NOMO-1 (cell line): Measurements from ENCODE around the gene SIGLEC10.
"Not testable (repeated sequence)": the region's sequence is repeated elsewhere in the genome, so short reads cannot be mapped to it uniquely, and the experiment has no call there.

ENCODE experiments used
- DNase-seq, 2 experiments: peaks; one replicate each; lab custom pipeline; 2025; ENCODE audit not compliant: unreplicated experiment in 2 of 2; lab: John Stamatoyannopoulos, UW

The SIGLEC10 gene

DNA sequence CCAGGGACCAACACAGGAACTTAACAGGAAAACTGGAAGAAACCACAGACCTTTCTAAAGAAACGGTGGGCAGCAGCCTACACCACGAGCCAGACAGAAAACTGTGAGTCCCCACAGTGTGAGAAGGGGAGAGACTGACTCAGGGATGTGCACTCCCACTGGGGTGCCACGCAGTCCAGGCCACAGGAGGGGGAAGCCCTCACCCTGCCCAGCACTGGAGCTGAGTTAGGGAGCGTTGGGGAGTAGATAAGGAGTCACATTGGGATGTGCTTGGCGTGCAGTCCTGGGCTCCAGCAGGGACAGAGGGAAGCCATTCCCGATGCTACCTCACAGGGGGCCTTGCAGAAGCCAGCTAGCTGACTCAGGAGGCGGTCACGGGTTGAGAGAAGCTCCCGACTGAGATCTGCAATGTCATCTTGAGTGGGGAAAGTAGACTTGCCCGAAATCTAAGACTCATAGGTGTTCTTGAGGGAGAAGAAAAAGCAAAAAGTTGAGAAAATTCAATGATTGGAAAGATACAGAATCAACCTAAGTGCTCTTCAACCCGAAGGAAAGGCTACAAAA is 23.5 kb upstream of the SIGLEC10 start:
- peak in 1 of 2 experiments; percentile 25 for DNase-seq

DNA sequence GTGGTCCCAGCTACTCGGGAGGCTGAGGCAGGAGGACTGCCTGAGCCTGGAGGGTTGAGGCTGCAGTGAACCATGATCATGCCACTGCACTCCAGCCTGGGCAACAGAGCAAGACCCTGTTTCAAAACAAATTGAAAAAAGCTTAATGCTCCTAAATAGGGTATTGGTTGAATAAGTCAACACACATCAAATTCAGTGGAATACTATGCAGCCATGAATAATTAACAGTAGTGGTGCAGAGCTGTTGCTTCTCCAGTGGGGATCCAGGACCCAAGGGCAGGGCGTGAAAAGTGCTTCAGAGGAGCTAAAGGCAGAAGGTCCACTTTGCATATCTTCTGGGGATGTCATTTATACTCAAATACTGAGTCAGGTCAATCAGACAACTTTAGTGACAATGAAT is 22.6 kb upstream of the SIGLEC10 start:
- DNase-seq = no peak

DNA sequence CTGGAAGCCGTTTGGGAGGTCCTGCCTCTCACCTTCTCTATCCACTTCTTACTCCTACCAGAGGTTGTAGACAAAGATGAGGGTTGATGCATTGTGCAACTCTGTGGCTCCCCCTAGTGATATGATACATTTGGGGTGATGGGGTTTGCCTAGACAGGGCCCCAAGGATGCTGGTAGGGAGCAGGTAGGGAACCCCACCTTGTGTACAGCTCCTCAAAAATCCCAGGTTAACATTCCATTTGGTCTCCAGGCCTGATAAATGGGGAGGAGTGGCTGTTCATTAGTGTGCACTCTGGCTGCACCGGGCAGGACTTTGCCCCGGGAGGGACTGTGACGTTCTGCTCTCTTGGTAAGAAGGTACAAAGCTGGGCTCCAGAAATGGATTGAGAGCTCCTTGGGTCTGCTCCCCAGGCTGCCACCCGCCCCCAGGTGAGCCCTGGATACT is 21.6 kb upstream of the SIGLEC10 start:
- peak in 1 of 2 experiments; percentile 45 for DNase-seq

DNA sequence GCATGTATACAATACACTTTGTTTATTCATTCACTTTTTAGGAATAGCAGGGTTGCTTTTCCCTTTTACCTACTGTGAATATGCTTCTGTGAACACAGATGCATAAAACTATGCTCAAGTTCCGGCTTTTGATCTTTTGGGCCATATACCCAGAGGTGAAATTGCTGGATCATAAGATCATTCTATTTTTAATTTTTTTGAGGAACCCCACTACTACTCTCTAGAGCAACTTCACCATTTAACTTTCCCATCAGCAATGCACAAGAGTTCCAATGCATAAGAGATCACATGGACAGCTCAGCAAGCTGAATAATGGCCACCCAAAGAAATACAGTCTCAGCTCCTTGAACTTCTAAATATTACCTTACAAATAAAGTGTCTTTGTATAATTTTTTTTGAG is 17.0 kb upstream of the SIGLEC10 start:
- no peak for DNase-seq

DNA sequence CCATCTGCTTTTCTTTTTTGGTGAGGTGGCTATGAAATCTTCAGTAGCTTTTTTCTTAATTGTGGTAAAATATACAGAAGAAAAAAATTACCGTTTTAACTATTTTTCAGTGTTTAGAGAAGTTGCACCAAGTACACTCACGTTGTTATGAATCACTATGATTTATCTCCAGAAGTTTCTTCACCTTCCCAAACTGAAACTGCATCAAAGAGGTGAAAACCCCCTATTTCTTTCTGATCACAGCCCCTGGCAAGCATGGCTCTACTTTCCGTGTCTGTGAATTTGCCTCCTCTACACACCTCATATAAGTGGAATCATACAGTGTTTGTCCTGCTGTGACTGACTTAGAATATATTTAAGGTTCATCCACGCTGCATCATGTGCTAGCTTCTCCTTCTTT is 15.6 kb upstream of the SIGLEC10 start:
- DNase-seq = peak; percentile 23 to 78

DNA sequence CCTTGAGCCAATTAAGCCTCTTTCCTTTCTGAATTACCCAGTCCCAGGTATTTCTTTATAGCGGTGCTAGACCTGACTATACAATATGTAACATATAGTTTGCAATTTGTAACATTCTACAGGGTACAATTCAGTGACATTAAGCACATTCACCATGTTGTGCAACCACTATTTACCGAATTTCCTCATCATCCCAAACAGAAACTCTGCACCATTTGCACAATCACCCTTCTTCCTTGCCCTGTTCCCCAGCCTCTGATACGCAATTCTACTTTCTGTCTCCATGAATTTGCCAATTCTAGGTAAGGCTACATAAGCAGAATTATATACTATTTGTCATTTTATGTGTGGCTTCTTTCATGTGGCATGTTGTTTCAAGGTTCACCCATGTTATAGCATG is 13.7 kb upstream of the SIGLEC10 start:
- DNase-seq = peak; percentile 74 to 83

DNA sequence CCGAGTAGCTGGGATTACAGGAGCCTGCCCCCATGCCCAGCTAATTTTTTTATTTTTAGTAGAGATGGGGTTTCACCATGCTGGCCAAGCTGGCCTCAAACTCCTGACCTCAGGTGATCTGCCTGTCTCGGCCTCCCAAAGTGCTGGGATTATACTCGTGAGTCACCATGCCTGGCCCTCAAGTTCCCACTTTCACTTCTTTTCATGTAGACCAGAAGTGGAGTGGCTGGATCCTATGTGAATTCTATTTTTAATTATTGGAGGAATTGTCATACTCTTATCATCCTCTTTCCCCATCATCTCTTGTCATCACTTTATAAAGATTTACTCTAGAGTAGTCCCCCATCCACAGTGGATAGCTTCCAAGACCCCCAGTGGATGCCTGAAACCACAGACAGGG is 12.8 kb upstream of the SIGLEC10 start:
- no peak for DNase-seq

DNA sequence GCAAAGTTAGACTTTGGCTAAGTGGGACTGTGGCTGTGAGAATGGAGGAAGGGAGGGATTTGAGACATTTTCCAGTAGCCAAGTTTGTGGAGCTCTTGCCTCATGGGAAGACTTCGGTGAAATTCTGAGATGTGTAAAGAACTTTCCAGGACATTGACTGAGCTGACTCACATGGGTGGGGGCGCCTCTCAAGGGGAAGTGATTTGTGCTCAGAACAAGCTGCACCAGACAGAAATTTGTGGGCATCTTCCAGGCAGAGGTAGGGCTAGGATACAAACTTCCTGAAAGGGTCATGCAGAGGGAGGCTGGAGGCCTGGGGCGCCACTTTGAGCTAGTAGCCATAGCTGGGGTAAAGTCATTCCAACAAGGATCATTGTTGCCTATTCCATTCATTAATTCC is 9.8 kb upstream of the SIGLEC10 start:
- peak; percentile 20 to 40 for DNase-seq

DNA sequence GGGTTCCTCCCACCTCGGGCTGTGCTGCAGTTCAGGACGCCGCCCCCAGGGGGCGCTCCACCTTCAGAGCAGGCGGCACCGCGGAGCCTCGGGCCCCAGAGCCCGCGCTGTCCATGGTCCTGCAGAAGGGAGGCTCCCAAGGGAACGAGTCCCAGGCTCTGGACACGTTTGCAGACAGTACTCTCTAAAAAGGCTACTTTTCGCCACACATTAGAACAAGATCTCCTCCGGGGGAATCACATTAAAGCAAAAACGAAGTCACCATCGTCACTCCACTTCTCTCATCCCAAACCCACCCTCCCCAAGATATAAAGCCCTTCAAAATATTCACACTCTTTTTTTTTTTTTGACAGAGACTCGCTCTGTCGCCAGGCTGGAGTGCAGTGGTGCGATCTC is 4.6 kb upstream of the SIGLEC10 start:
- peak; percentile 74 to 82 for DNase-seq

DNA sequence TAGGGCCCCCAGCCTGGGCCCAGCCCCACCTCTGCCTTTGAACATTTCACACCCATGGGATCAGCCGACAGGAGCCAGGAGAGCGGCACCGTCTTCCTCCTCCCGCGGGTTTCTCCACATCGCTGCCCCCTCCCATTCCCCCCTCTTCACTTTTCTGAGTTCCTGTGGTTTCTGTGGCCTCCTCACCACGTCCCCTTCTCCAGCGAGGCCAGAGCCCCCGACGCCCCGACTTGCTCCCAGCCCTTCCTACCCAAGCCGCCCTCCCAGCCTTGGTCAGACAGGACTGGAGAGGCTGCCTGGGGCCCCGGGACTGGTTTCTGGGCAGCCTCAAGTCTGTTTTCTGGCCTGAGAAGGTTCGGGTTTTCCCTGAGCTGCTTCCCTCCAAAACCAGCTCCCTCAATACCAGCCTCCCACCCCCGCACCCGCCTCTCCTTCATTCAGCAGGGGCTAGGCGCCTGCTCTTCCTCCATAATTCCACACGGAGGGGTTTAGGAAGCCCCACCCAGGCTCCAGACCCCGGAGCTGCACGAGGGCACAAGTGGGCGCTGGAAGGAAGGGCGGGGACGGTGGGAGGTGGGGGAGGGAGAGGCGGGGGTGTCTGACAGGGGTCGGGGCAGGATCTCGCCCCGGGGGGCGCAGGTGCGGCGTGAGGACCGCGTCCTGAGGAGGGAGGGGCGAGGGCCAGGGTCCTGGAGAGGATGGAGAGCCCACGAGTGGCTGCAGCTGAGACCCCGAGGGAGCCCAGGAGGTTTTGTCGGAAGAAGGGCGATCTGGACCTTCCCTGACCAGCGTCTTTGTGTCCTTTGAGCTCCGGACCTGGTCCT is 4.0 kb upstream of the SIGLEC10 start:
- DNase-seq = no peak

DNA sequence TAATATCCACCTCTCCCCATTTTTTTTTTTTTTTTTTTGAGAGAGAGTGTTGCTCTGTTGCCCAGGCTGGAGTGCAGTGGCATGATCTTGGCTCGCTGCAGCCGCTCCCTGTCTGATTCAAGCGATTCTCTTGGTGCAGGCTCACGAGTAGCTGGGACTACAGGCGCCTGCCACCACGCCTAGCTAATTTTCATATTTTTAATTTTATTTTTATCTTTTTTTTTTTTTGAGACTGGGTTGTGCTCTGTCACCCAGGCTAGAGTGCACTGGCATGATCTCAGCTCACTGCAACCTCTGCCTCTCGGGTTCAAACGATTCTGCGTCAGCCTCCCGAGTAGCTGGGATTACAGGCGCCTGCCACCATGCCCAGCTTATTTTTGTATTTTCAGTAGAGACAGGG is 3.1 kb upstream of the SIGLEC10 start:
- not testable (repeated sequence) for DNase-seq

DNA sequence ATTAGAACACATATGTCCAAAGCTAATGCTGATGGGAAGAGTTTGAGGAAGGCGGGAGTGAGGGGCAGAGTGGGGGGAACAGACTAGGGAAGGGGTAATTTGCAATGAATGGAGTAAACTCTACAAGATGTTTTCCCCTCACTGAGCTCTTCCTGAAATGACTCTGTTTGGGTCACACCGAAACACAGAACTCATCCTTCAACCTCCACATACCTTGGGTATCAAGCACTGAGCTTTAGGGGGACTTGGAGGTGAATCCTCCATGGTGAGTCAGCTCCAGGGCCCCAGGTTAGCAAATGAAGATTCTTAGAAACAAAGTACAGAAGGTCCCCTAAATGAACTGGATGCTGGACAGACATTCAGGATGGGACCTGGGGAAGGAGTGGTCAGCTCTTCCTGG is 1.3 kb upstream of the SIGLEC10 start:
- DNase-seq = no peak

DNA sequence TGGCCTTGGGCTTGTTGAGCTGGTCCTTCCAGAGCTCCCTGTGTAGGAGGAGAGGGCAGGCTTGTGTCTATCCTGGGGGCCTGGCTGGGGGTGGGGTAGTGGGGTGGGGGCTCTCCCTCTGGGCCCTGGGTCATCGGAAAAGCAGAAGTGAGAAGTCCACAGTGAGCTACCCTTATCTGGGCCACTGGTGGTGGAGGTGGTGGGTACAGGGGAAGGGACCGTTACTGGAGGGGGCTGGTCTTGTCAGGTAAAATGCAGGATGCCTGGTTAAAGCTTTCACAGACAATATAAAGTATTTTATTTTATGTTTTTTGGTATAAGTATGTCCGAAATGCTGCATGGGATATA is 342 bp upstream of the SIGLEC10 start:
- peak in 1 of 2 experiments; percentile 42 for DNase-seq

DNA sequence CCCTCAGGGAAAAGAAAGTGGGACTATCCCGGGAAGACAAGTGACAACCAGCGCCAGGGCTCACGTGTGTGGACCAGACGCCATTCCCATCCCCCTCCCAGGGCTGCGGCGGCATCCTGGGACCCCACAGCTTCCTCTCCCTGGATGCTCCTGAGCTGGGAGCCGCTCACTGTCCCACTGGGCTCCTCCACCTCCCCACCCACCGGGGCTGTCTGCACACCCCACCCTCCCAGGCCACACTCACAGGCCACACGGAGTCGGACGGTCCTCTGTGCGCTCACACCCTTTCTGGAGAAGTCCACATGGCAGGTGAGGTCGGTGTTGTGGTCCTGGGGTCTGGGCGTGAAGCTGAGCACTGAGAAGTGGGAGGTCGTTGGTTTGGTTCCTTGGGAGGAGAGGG is 1.0 kb downstream of the SIGLEC10 start:
- not testable (repeated sequence) for DNase-seq

DNA sequence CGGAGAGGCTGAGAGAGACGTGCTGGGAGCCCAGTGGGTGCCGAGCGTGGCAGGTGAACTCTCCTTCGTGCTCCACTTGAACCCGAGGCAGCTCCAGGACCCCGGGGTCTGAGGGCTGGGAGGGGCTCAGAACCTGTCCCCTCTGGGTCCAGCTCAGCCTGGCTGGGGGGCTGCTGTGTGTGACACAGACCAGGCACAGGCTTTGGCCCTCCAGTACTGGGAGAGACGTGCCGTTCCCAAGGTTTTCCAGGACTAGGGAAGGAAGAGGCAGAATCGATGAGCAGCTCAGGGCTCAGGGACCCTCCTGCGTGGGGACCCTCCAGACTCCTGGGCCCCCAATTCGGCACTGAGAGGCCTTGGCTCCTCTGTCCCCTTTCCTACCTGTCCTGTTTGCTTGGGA is 2.3 kb downstream of the SIGLEC10 start:
- DNase-seq = no peak

DNA sequence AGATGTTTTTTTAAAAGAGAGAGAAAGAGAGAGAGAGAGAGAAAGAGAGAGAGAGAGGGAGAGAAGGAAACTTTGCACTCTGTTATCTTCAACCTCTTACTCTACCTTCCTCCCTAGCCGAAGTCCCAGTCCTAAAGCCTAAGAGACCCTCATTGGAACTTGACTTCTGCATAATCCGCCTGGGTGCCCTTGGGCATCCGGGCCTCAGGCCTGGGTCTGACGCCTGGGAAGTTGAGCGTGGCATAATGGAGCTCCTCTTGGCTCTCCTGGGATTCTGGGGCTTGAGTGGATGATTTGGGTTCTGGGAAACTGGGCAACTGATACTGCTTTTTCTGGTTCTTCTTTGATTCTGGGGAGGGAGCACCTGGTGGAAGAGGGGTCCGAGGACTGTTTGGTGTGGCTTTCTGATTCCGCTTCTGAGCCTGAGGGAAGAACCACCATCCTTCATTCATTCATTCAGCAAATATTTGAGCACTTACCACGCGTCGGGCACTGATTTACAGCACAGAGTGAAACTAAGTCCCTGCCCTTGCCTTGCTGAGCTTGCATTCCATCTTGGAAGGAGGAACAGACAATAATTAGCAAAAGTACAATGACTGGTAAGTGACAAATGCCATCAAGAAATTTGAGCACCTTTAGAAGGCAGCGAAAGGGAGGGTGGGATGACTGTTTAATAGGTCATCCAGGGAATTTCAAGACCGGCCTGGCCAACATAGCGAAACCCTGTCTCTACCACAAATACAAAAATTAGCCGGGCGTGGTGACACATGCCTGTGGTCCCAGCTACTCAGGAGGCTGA is 6.3 kb downstream of the SIGLEC10 start:
- no peak for DNase-seq

DNA sequence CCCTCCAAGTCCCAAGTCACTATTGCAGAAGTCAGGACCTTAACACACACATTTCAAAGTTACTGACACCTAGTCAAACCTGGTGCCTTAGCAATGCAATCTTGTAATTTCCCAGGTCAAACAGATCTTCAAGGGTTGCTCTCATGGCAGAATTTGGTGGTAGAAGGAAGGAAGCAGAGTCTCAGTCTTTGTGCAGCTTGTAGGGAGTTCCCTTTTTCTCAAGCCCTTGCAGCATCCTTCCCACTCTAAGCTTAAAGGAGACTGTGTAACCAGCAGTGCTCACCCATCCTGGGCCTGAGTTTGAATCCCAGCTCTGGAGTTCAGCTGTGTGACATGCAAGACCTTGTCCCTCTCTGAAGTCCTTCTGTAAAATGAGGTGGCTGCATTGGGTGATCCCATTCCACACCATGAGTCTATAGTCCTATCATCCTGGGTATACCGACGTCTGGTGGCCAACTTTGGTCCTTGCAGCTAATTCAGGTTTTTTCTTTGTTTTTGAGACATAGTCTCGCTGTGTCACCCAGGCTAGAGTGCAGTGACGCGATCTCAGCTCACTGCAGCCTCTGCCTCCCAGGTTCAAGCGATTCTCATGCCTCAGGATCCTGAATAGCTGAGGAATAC is 9.8 kb downstream of the SIGLEC10 start:
- DNase-seq = peak; percentile 82 to 87

DNA sequence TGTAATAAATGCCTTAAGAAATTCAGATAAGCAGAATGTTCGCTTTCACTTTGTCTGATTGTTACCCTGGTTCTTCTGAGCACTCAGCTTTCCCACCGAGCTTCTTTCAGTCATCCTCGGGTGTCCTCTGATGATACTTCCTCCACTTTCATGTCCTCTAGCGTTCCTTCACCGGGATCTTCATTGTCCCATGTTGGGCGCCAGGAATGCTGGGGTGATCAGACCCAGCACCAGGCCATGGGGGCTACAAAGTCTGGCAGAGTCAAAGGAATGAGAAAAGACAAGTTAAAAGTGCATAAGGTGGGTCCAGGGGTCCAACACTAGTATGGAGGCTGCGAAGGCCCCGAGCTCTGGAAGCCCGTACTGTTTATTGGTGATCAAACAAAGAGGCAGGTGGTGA is 15.3 kb downstream of the SIGLEC10 start:
- no peak for DNase-seq

DNA sequence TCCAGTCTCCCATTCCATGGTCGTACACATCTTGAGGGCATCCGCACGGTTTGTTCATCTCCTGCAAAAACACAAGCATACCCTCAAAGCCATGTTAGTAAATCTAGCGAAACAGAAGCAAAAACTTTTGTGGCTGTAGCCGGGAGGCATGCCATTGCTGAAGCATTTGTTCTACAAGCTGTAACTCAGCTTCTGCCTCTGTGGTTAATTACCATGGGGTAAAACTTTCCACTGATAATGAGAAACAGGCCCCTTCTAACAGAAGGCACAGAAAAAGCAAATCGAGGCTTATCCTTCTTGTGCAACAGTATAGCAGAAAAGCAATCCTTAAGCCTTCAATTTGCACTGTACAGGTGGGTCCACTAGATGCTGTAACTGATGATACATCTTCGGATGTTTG is 17.5 kb downstream of the SIGLEC10 start:
- not testable (repeated sequence) for DNase-seq

DNA sequence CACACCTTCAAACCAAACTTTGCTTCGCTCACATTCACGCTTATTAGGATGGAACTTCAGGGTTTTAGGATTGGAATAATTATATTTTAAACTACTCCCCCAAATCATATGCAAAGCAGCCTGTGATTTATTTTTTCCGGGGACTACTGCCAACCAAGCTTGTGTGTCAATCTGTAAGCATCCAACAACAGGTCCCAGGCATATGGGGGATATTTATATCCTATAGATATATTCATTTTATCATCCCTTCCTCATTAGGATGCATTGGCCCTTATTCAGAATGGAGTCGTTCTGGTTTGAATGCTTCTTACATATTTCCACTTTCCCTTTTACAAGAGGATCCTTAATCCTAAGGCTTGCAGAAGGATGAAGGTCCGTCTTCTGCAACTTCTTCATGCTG is 18.2 kb downstream of the SIGLEC10 start:
- no peak for DNase-seq

DNA sequence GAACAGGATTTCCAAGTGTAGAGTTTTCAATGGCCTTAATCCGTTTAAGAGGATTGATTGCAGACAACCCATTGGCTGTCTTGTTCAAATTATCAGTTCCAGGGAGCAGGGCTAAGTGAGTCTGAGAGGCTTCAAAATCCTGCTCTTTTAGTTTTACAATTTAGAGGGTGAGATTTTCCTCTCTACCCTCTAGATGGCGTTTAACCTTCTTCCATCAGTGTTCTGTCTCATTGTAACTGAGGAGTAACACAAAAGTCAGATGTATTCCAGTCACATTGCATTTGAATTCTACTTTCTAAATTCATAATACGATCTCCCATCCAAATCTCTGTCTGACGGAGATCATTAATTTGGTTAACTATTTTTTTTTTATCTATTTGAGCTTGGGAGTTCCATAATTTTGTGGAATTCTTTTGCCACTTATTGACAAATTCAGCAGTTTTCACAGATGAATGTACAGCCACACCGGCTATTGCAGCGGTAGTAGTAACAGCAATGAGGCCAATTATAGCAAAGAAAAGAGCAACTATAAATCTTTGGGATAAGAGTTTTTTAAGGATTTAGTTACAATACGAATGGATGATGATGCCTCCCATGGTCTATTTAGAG is 19.2 kb downstream of the SIGLEC10 start:
- DNase-seq = peak; percentile 8 to 55
